Vagina (tissue), 2 donors: Measurements from ENCODE around the gene LRRC8A.
"Not testable (repeated sequence)": the region's sequence is repeated elsewhere in the genome, so short reads cannot be mapped to it uniquely, and the experiment has no call there.

Experiments used
- POLR2A ChIP-seq, 2 donors: fragments of 450-650 bp; IDR thresholded peaks; one replicate each; pipeline ENCODE4 v1.6.1; 2017; ENCODE audit warnings: antibody characterized with exemption in 2 of 2, mild to moderate bottlenecking in 2 of 2, moderate library complexity in 2 of 2
- POLR2AphosphoS5 ChIP-seq, 2 donors: sonication (generic); formaldehyde crosslinking; IDR thresholded peaks; one replicate each; pipeline ENCODE4 v1.9.0; 2017; ENCODE audit warnings: antibody characterized with exemption in 2 of 2, mild to moderate bottlenecking in 2 of 2, low read depth in 1 of 2; ENCODE audit not compliant: insufficient read depth in 1 of 2
- TF ChIP-seq, protein P1 (sequence below), 3 experiments: fragments of 450-650 bp in 2 of 3; fragments of 200-600 bp in 1 of 3; sonication (generic) in 1 of 3; IDR thresholded peaks; one replicate each; pipeline ENCODE4 v1.5.1; 2017 to 2019; ENCODE audit warnings: antibody characterized with exemption in 3 of 3, mild to moderate bottlenecking in 2 of 3, moderate library complexity in 2 of 3

DNA sequence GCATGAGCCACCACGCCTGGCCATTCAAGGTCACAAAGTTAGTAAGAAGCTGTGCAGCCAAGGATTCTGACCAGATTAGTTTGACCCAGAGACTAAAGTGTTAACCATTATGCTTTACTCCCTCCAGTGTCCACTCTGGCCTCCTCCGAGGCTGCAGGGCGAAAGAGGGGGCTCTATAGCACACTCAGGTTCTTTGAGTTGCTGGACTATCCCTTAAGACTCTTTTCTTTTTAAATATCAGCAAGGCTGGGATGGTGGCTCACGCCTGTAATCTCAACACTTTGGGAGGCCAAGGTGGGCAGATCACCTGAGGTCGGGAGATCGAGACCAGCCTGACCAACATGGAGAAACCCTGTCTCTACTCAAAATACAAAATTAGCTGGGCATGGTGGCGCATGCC is 63.0 kb downstream of the LRRC8A start:
- TF ChIP-seq, protein P1, sequence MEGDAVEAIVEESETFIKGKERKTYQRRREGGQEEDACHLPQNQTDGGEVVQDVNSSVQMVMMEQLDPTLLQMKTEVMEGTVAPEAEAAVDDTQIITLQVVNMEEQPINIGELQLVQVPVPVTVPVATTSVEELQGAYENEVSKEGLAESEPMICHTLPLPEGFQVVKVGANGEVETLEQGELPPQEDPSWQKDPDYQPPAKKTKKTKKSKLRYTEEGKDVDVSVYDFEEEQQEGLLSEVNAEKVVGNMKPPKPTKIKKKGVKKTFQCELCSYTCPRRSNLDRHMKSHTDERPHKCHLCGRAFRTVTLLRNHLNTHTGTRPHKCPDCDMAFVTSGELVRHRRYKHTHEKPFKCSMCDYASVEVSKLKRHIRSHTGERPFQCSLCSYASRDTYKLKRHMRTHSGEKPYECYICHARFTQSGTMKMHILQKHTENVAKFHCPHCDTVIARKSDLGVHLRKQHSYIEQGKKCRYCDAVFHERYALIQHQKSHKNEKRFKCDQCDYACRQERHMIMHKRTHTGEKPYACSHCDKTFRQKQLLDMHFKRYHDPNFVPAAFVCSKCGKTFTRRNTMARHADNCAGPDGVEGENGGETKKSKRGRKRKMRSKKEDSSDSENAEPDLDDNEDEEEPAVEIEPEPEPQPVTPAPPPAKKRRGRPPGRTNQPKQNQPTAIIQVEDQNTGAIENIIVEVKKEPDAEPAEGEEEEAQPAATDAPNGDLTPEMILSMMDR (IDR thresholded peaks at IDR 0.05), result not testable (repeated sequence)
- TF ChIP-seq POLR2A (IDR thresholded peaks at IDR 0.05); POLR2AphosphoS5 (IDR thresholded peaks at IDR 0.05; ENCODE audit: insufficient read depth in 1 of 2, low read depth in 1 of 2): not testable (repeated sequence)
